AG04450 (cell line): ENCODE measurements around the gene MILR1. TPM values are rescaled to one million over a fixed set of nuclear protein-coding genes. Genes with fewer than 3 reads are reported as not detected.
A peak's percentile ranks its signal among the peaks of the same experiment; 100 is the strongest.

Experiments used
- CTCF ChIA-PET: fragments of 300-600, 350-600 bp; formaldehyde crosslinking; extraction: SDS; loops from one replicate; lab custom pipeline; 2022; ENCODE audit warnings: antibody characterized with exemption, inconsistent platforms; lab: Charles Lee
- POLR2A ChIA-PET: fragments of 350-600 bp; formaldehyde crosslinking; extraction: SDS; loops from one replicate; lab custom pipeline; 2021; ENCODE audit warnings: antibody characterized with exemption, inconsistent platforms; lab: Yijun Ruan, JAX
- DNase-seq: peaks from one replicate; pipeline ENCODE4 v3.0.0-alpha.2; 2011; ENCODE audit warnings: low read depth, low spot score
- H3K27ac ChIP-seq: one replicate; pipeline ENCODE4 v1.5.1; 2012; ENCODE audit warnings: low read depth, low read length, control low read depth
- H3K27me3 ChIP-seq: one replicate; pipeline ENCODE4 v1.6.0; 2012; ENCODE audit warnings: low read length; ENCODE audit not compliant: control insufficient read depth, insufficient read depth
- H3K4me3 ChIP-seq: 2 replicates; pipeline ENCODE4 v1.5.1; 2011; ENCODE audit warnings: mild to moderate bottlenecking, low read depth, low read length, control low read depth
- H3K9me3 ChIP-seq: 2 replicates; pipeline ENCODE4 v1.5.1; 2012; ENCODE audit warnings: low read length; ENCODE audit not compliant: control insufficient read depth, insufficient read depth
- CTCF ChIP-seq: IDR thresholded peaks from 2 replicates; pipeline ENCODE4 v1.5.1; 2011; ENCODE audit warnings: low read depth, low read length, control low read depth, inconsistent platforms
- polyA plus RNA-seq: library from polyadenylated mRNA; depleted of rRNA; stranded (reverse); fragments of >200 nt; gene quantifications from 2 replicates; pipeline ENCODE4 v1.2.3, GENCODE V29; 2011

The MILR1 gene
- polyA plus RNA-seq, 1 experiment, result 5.4 TPM

- ChIA-PET POLR2A (interaction anchor here (0.5 to 2.3 kb wide), 6 partner anchors 9 to 155 kb away, joined by 3 to 77 read pairs (median 3); partner anchors contain the start of genes CEP95 and DDX5), CTCF (interaction anchor here (0.6 to 11.8 kb wide), 3 partner anchors 77 to 240 kb away, joined by 3 to 236 read pairs (median 7); no protein-coding TSS in a partner anchor)
- DNase-seq, result no peak
Measured at GRCh38 chr17:64496348-64496785, 47.5 kb downstream of the MILR1 start.

GRCh38 chr17:64496786-64497564, 48.1 kb downstream of the MILR1 start, which contains the start of gene POLG2:
POLG2 (minus strand) TSS chr17:64497054; CDS start chr17:64496968, 86 bp downstream.
- peak; percentile 65 for TF ChIP-seq CTCF
- H3K4me3 ChIP-seq, result peak within 1 kb of the TSS; percentile 86
- H3K9me3 ChIP-seq, result no peaks in the 10 kb centered on the region
- H3K27me3 ChIP-seq, result no peaks in the 10 kb centered on the region
- CTCF ChIA-PET, result interaction anchor here (0.6 to 11.8 kb wide), 3 partner anchors 78 to 240 kb away, joined by 3 to 236 read pairs (median 7); no protein-coding TSS in a partner anchor
- peak within 1 kb of the TSS; percentile 81 for H3K27ac ChIP-seq
- DNase-seq, result peak; percentile 86
- POLR2A ChIA-PET, result interaction anchor here (0.5 to 2.3 kb wide), 7 partner anchors 9 to 154 kb away, joined by 3 to 77 read pairs (median 3); partner anchors contain the start of genes CEP95 and DDX5

More at GRCh38 chr17:64496348-64496785, 47.5 kb downstream of the MILR1 start:
- peak overlapping the region; percentile 86 for H3K4me3 ChIP-seq
- no peak for TF ChIP-seq CTCF
- peak overlapping the region; percentile 41 for H3K27ac ChIP-seq
- H3K27me3 ChIP-seq, result no peaks in the 10 kb centered on the region
- H3K9me3 ChIP-seq, result no peaks in the 10 kb centered on the region

- ChIA-PET POLR2A (interaction anchor here (0.8 to 2.3 kb wide), 3 partner anchors 8 to 76 kb away, joined by 3 to 77 read pairs (median 3); partner anchors contain the start of genes CEP95 and DDX5), CTCF (interaction anchor here (11.8 kb wide), 1 partner anchor 78 kb away, joined by 236 read pairs; no protein-coding TSS in a partner anchor)
- H3K27ac ChIP-seq, result peak overlapping the region; percentile 81
- TF ChIP-seq CTCF, result no peak; the same call in 1 of the 2 replicates
- H3K4me3 ChIP-seq, result peak overlapping the region; percentile 86
- no peaks in the 10 kb centered on the region for H3K27me3 ChIP-seq
- DNase-seq, result no peak
- H3K9me3 ChIP-seq, result no peaks in the 10 kb centered on the region
Measured at GRCh38 chr17:64497565-64498035, 48.7 kb downstream of the MILR1 start.

GRCh38 chr17:64498308-64499203, 49.6 kb downstream of the MILR1 start:
- Histone ChIP-seq H3K4me3 (no peak overlapping the region), H3K9me3 (no peaks in the 10 kb centered on the region), H3K27me3 (no peaks in the 10 kb centered on the region), H3K27ac (no peak overlapping the region)
- DNase-seq, result no peak
- TF ChIP-seq CTCF, result no peak
- ChIA-PET POLR2A (interaction anchor here (0.6 kb wide), 2 partner anchors 53 to 59 kb away, joined by 3 to 4 read pairs; no protein-coding TSS in a partner anchor), CTCF (interaction anchor here (0.6 to 11.8 kb wide), 4 partner anchors 8 to 279 kb away, joined by 3 to 236 read pairs (median 3); no protein-coding TSS in a partner anchor)
